ENCODE measurements around the gene RPL27A. TPM values are rescaled to one million over a fixed set of nuclear protein-coding genes. Genes with fewer than 3 reads are reported as not detected.

The RPL27A gene
- total RNA-seq, 1 donor from 2014 or later: 920 TPM

GRCh38 chr11:8712506-8712905, 29.9 kb downstream of the RPL27A start:
- intact Hi-C loops (cut with DNase I): no loop called here
- H3K36me3 ChIP-seq: peaks cover 71% of the 10 kb centered on the region
- TF ChIP-seq CTCF (IDR thresholded peaks at IDR 0.05): no peak

GRCh38 chr11:8713760-8714454, 31.3 kb downstream of the RPL27A start:
- TF ChIP-seq CTCF (IDR thresholded peaks at IDR 0.05): no peak
- DNase-seq (no peak), ATAC-seq (no peak)
- Histone ChIP-seq H3K4me1 (peaks cover 38% of the 10 kb centered on the region), H3K4me3 (no peak overlapping the region), H3K27me3 (ENCODE audit: low read depth) (no peaks in the 10 kb centered on the region), H3K9me3 (no peaks in the 10 kb centered on the region), H3K27ac (no peak overlapping the region), H3K36me3 (peaks cover 66% of the 10 kb centered on the region)
- intact Hi-C loops (cut with DNase I): no loop called here

More at GRCh38 chr11:8712506-8712905, 29.9 kb downstream of the RPL27A start:
- no peaks in the 10 kb centered on the region for H3K27me3 ChIP-seq (ENCODE audit: low read depth)
- H3K27ac ChIP-seq: no peak overlapping the region
- no peaks in the 10 kb centered on the region for H3K9me3 ChIP-seq
- ATAC-seq: no peak
- no peak overlapping the region for H3K4me3 ChIP-seq
- peaks cover 31% of the 10 kb centered on the region for H3K4me1 ChIP-seq
- no peak for DNase-seq

- TF ChIP-seq CTCF (IDR thresholded peaks at IDR 0.05): no peak
- no peaks in the 10 kb centered on the region for H3K27me3 ChIP-seq (ENCODE audit: low read depth)
- H3K4me3 ChIP-seq: no peak overlapping the region
- H3K9me3 ChIP-seq: no peaks in the 10 kb centered on the region
- intact Hi-C loops (cut with DNase I): no loop called here
- DNase-seq (no peak), ATAC-seq (no peak)
- H3K27ac ChIP-seq: no peak overlapping the region
- peaks cover 47% of the 10 kb centered on the region for H3K4me1 ChIP-seq
- peaks cover 65% of the 10 kb centered on the region for H3K36me3 ChIP-seq
Observed at GRCh38 chr11:8714622-8715225, 32.1 kb downstream of the RPL27A start.

GRCh38 chr11:8715501-8715900, 32.9 kb downstream of the RPL27A start:
- peaks cover 54% of the 10 kb centered on the region for H3K4me1 ChIP-seq
- DNase-seq (no peak), ATAC-seq (no peak)
- H3K9me3 ChIP-seq: no peaks in the 10 kb centered on the region
- H3K27me3 ChIP-seq (ENCODE audit: low read depth): no peaks in the 10 kb centered on the region
- H3K4me3 ChIP-seq: no peak overlapping the region
- H3K36me3 ChIP-seq: peaks cover 61% of the 10 kb centered on the region
- intact Hi-C loops (cut with DNase I): no loop called here
- H3K27ac ChIP-seq: peak overlapping the region; percentile 41
- no peak for TF ChIP-seq CTCF (IDR thresholded peaks at IDR 0.05)

GRCh38 chr11:8717544-8717875, 34.9 kb downstream of the RPL27A start:
- intact Hi-C loops (cut with DNase I): no loop called here
- TF ChIP-seq CTCF (IDR thresholded peaks at IDR 0.05): no peak

More at GRCh38 chr11:8717544-8717875, 34.9 kb downstream of the RPL27A start:
- Histone ChIP-seq H3K27me3 (ENCODE audit: low read depth) (no peaks in the 10 kb centered on the region), H3K4me3 (no peak overlapping the region), H3K4me1 (peaks cover 74% of the 10 kb centered on the region), H3K27ac (peak overlapping the region; percentile 73), H3K36me3 (peaks cover 43% of the 10 kb centered on the region), H3K9me3 (no peaks in the 10 kb centered on the region)
- DNase-seq: no peak
- peak in 1 of 2 donors; percentile 32 for ATAC-seq

Measured in lower lobe of right lung (tissue), 2 donors.